Suppressor macrophage treated with lipopolysaccharide for 4 hours (primary cell): ENCODE results near the gene CERS6.

ENCODE experiments used
- DNase-seq: peaks from one replicate; pipeline ENCODE4 v3.0.0-alpha.2; 2020

Gene CERS6

GRCh38 chr2:168679741-168680310, 223.8 kb downstream of the CERS6 start:
- DNase-seq = no peak

GRCh38 chr2:168683996-168684395, 227.9 kb downstream of the CERS6 start:
- DNase-seq = no peak

DNA sequence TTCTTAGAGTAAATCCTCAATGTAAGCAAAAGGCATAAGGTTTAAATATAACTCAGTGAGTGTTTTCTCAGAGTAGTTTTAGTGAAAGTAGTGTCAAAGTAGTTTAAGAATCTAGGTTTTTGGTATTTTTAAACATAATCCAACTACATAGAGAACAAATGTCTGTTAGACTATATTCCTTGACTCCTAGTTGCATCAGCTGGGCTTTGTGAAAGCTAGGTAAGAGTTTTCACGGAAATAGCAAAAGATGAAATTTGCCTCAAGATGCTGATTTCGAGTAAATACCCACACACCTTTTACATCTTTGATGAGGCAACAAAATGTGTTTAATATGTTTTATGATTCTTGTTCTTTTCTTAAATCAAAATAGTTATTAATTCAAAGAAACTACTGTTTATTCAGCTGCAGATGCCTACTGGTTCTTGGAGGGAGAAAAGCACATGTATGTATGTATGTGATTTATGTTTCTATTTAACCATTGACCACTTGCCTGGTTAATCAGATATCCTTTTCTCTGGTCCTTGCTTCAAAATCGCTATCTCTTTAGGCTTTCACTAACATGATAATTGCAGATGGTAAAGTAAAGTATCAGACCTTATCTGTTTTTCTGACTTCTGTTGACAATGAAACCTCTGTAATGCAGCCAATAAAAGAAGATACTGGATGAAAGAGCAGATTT, 229.0 kb downstream of the CERS6 start:
- DNase-seq = no peak

DNA sequence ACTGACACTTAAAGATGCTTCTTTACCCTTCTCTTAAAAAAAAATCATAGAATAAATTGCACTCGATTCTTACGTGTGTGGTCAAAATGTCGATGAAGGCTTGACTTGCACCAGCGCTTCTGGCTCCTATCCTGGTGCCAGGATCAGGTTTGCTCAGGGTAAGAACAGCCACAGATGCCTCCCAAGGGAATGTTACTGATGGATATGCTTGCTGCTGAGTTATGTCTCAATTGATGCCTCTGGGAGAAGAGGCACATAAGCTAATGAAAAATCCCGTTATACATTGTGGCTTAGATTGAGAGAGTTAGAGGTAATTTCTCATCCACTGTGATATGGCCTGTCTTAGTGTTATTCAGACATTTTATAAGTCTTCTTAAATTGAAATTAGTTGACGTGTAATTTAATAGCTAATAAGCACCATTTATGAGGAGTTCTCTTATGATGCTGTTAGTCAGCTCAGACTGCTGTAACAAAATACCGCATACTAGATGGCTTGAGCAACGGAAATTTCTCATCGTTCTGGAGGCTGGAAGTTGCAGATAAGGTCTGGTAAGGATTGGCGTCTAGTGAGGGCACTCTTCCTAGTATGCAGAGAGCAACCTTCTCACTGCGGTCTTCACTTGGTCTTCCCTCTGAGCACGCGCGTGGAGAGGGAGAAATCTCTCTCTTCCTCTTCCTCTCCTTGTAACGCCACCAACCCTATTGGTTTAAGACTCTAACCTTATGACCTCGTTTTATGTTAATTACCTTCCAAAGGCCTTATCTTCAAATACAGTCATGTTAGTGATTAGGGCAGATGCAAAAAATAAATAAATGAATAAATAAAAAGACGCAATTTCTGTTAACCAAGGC, 229.8 kb downstream of the CERS6 start:
- DNase-seq = peak; percentile 69

DNA sequence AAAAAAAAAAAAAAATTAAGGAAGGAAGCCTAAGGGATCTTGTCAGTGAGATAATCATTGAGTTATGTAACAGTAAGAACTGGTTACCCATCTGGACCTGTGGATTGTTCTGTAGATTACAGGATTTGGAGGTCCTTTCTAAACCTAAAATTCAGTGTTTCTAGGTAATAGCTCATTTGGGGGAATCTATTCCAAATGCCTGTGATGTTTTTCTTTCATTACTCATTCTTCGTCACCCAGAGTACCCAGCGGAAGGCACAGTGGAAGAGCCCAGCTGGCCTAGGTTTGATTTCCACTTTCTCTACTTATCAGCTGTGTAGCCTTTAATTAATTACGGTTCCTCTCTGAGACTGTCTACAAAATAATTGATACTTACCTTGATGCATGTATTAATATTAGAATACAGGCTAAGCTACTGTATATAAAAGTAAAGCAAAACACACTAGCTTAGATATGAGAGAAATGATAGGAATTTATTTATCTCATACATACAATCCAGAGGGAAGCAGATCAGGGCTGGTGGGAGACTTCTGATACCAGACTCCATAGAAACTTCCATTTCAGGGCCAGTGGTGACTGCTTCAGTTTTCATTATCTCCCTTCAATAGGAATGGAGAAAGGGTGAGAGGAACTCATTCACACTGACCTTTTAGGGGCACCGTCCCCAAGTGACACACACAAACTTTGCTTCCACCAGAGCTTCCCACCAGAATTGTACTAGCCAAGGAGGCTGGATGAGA, 230.6 kb downstream of the CERS6 start:
- DNase-seq = peak; percentile 14

GRCh38 chr2:168687314-168687713, 231.2 kb downstream of the CERS6 start:
- DNase-seq = peak; percentile 18

DNA sequence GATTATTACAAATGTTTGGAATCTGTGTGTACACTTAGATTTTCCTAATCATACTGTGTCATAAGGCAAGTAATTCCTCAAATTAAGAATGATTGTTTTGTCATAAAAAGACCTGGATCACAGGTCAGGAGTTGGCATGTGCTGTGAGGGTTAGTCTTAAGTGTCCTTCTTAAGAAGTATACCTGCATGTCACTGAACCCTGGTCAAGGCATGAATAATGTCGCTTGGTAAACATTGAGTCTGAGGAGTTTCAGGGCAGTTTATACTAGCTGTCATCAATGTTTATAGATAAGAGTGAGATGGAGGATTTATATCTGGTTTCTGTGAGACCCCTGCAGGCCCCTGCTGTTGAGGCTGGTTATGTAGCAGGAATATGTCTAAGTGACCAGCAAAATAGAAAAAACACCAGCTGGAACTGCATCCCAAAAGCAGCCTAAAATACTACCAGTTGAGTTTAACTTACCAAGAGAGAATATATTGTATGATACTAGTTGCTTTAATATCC, 234.4 kb downstream of the CERS6 start:
- no peak for DNase-seq

GRCh38 chr2:168691221-168691620, 235.1 kb downstream of the CERS6 start:
- no peak for DNase-seq

- DNase-seq = no peak
Measured at GRCh38 chr2:168692132-168692744, 236.2 kb downstream of the CERS6 start.

- DNase-seq = no peak
Measured at GRCh38 chr2:168694173-168694572, 238.1 kb downstream of the CERS6 start.

GRCh38 chr2:168694866-168695265, 238.8 kb downstream of the CERS6 start:
- no peak for DNase-seq

GRCh38 chr2:168697668-168698121, 241.6 kb downstream of the CERS6 start:
- no peak for DNase-seq

DNA sequence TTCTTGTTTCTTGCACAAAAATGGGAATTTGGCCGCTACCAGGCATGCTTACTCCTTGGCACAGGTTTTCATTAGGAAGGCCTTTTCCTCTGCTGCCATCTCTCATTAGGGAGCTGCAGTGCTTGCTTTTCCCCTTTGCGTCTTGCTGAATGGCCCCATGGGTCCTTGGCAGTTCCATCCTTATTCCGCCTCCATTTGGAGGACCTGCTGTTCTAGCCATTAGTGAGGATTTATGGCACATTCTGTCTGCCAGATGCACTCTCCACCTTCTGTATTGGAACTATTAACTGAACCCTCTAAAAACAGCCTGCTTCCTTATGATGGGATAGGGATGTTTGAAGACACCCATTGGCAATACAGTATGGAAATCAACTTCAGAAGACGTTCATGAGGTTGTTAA, 242.9 kb downstream of the CERS6 start:
- DNase-seq = no peak

DNA sequence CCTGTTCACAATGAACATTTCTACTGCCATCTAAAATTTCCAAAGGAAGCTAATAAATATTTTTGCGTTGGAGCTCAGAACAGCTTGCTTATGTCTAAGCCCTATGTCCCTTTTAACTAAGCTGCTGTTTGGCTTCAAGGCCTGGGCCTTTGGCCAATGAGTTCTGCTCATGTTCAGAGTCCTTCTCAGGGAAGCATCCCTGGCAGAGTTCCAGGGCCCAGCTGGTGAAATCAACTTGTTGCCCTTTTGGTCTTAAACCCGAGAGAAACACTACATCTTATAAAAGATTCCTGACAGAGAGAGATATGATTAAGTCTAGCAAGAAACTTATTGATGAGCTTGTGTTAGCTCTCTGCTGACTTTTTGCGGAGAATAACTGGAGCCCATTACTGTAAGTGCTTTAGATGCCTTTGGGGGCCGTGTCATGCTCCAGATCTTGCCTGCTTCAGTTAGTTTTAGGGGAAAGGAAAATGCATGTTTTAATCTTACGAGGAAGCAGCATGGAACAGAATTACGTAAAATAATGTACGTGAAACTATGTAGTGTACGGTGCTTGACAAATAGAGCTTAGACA, 243.9 kb downstream of the CERS6 start:
- no peak for DNase-seq

- DNase-seq = no peak
Measured at GRCh38 chr2:168700615-168701245, 244.7 kb downstream of the CERS6 start.

GRCh38 chr2:168702579-168702978, 246.5 kb downstream of the CERS6 start:
- DNase-seq = no peak

DNA sequence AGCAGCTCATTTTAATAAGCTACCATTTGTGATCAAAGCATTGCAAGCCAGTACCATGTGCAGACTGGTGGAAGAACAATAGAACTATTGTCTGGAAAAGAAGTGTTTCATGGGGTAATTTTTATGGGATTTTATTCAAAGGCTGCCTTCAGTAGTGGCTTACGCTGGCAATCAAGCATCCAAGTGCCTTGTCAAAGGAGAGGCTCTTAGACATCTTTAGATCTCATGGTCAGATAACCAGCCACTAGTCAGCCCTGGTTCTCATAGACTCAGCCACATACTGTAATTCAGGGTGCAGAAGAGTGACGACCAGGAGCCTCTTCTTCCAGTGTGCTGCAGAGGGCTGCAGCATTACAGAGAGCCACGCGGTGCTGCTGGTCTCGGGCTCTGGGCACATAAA, 247.9 kb downstream of the CERS6 start:
- no peak for DNase-seq

DNA sequence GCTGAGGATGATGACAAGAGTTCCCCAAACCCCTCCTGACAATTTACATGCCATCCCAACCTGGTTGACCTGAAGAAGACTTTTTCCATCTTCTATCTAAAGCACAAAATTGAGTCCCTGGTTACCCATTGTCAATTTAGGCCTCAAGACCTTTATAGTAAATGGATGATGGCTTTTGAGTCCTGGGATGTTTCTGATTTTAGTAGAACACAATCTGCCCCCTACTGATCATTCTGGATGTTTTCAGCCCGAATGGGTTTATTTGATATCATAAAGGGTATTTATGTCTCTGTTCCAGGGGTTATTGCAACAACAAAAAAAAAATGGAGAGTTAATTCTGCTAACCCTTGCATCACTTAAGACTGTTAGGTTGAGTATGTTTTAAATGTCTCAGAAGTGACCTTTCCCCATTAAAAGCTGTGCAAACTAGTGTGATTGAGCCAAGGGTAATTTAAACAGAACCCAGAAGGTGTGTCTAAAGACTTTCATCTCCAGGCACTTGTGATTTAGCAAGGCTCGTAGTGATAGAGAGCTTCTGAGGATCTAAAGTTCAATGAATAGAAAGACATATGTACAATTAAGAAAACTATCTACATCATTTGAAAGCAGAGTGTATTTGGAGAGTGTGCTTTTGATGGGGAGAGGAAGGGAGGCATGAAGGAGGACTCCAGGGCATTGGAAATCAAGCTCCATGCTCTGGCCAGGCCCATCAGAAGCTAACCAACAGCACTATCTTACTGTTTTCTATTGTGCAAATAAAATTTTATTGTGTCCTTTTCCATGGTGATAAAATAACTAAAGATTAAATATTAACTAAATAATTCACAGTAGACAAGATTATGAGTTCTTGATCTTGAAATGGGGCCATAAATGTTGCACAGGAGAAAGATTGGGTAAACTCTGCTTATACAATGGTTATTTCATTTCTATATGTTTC, 249.7 kb downstream of the CERS6 start:
- DNase-seq = peak; percentile 39

- DNase-seq = no peak
Measured at GRCh38 chr2:168706806-168707205, 250.7 kb downstream of the CERS6 start.

DNA sequence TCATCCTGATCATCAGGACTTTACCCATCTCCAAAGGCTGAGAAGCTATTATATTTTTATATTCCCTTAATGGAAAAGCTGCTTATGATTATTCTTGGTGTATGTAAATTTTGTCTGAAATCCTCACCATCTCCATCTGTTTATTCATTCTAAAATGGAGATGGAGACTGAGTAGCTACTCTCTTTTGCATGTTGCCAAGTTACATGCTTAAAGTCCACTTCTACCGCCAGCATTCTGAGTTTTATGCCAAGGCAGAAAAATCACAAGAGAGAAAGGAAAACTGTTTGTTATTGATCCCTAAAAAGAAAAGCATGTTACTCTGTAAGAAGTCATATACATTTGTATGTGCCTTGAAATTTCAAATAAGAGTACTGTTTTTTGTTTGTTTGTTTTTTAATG, 252.0 kb downstream of the CERS6 start:
- DNase-seq = no peak
